Measurements from ENCODE around the gene NME8.
"Not testable (repeated sequence)": the region's sequence is repeated elsewhere in the genome, so short reads cannot be mapped to it uniquely, and the experiment has no call there.

The NME8 gene

GRCh38 chr7:37848297-37848696 lies at the start of gene NME8:
Gene NME8 (plus strand): TSS chr7:37848597. CDS start chr7:37850267, 1,670 bp downstream.
- no peak for DNase-seq

- no peak for DNase-seq
Measured at GRCh38 chr7:37806152-37806551, 42.2 kb upstream of the NME8 start.

- DNase-seq = not testable (repeated sequence)
Measured at GRCh38 chr7:37812161-37812580, 36.2 kb upstream of the NME8 start.

GRCh38 chr7:37815671-37816371 lies 32.6 kb upstream of the NME8 start:
- DNase-seq = peak; percentile 55 to 86

- DNase-seq = peak; percentile 38 to 82
Measured at GRCh38 chr7:37816922-37817590, 31.3 kb upstream of the NME8 start.

- DNase-seq = no peak
Measured at GRCh38 chr7:37817591-37817960, 30.8 kb upstream of the NME8 start.

- no peak for DNase-seq
Measured at GRCh38 chr7:37817996-37818720, 30.2 kb upstream of the NME8 start.

- DNase-seq = no peak
Measured at GRCh38 chr7:37820708-37821468, 27.5 kb upstream of the NME8 start.

- DNase-seq = no peak
Measured at GRCh38 chr7:37822946-37823345, 25.5 kb upstream of the NME8 start.

- DNase-seq = no peak
Measured at GRCh38 chr7:37823557-37823956, 24.8 kb upstream of the NME8 start.

- DNase-seq = no peak
Measured at GRCh38 chr7:37825038-37825437, 23.4 kb upstream of the NME8 start.

- no peak for DNase-seq
Measured at GRCh38 chr7:37826825-37827224, 21.6 kb upstream of the NME8 start.

- DNase-seq = no peak
Measured at GRCh38 chr7:37831244-37831643, 17.2 kb upstream of the NME8 start.

- DNase-seq = peak; percentile 85 to 97
Measured at GRCh38 chr7:37832194-37832593, 16.2 kb upstream of the NME8 start.

GRCh38 chr7:37833107-37833817 lies 15.1 kb upstream of the NME8 start:
- peak; percentile 10 to 67 for DNase-seq

- no peak for DNase-seq
Measured at GRCh38 chr7:37833818-37834146, 14.6 kb upstream of the NME8 start.

GRCh38 chr7:37853468-37853867 lies 5.1 kb downstream of the NME8 start:
- peak; percentile 21 to 24 for DNase-seq

GRCh38 chr7:37882086-37882485 lies 33.7 kb downstream of the NME8 start:
- no peak for DNase-seq

GRCh38 chr7:37893359-37893758 lies 45.0 kb downstream of the NME8 start:
- DNase-seq = no peak

- no peak for DNase-seq
Measured at GRCh38 chr7:37894671-37895070, 46.3 kb downstream of the NME8 start.

GRCh38 chr7:37899712-37900247 lies 51.4 kb downstream of the NME8 start:
- no peak for DNase-seq

- peak in 1 of 2 experiments; percentile 59 for DNase-seq
Measured at GRCh38 chr7:37901236-37901827, 52.9 kb downstream of the NME8 start.
